Keratinocyte (primary cell): ENCODE results near the gene DENND4A. TPM values are rescaled to one million over a fixed set of nuclear protein-coding genes. Genes with fewer than 3 reads are reported as not detected.

Experiments used
- DNase-seq: peaks from one replicate; pipeline ENCODE4 v3.0.0-alpha.2; 2011; ENCODE audit warnings: low read depth, missing footprints, low spot score
- FAIRE-seq: peaks from 2 replicates; lab custom pipeline; 2011; peaks lifted over from hg19 to GRCh38; lab: Jason Lieb, UNC
- H2AFZ ChIP-seq: 2 replicates; pipeline ENCODE4 v1.6.0; 2012; ENCODE audit warnings: low read length, control low read depth, inconsistent platforms; ENCODE audit not compliant: control insufficient read depth
- H3K27ac ChIP-seq: 2 replicates; pipeline ENCODE4 v1.5.1; 2011; ENCODE audit warnings: low read length; ENCODE audit not compliant: control insufficient read depth, insufficient read depth
- H3K27me3 ChIP-seq: 3 replicates; pipeline ENCODE4 v1.6.0; 2011; ENCODE audit warnings: low read length; ENCODE audit not compliant: control insufficient read depth, insufficient read depth; ENCODE audit errors: extremely low read depth
- H3K36me3 ChIP-seq, 2 experiments: 2 replicates in 1 of 2; 3 replicates in 1 of 2; pipeline ENCODE4 v1.5.1; 2011; ENCODE audit warnings: low read length in 2 of 2, mild to moderate bottlenecking in 1 of 2; ENCODE audit not compliant: control insufficient read depth in 2 of 2, insufficient read depth in 2 of 2; ENCODE audit errors: extremely low read depth in 1 of 2
- H3K4me1 ChIP-seq: 3 replicates; pipeline ENCODE4 v1.5.1; 2011; ENCODE audit warnings: low read length; ENCODE audit not compliant: control insufficient read depth, insufficient read depth; ENCODE audit errors: extremely low read depth
- H3K4me2 ChIP-seq: 3 replicates; pipeline ENCODE4 v1.6.0; 2011; ENCODE audit warnings: low read depth, low read length; ENCODE audit not compliant: control insufficient read depth, insufficient read depth; ENCODE audit errors: extremely low read depth
- H3K4me3 ChIP-seq, 3 experiments: fragments of 200-600 bp in 1 of 3; sonication (generic) in 1 of 3; 2 replicates in 2 of 3; 3 replicates in 1 of 3; pipeline ENCODE4 v1.5.1; 2011 to 2016; ENCODE audit warnings: low read length in 3 of 3, mild to moderate bottlenecking in 3 of 3, control low read depth in 2 of 3, inconsistent platforms in 1 of 3, low read depth in 1 of 3, mixed read lengths in 1 of 3, mixed run types in 1 of 3, moderate library complexity in 1 of 3; ENCODE audit not compliant: control insufficient read depth in 2 of 3, insufficient read depth in 2 of 3; ENCODE audit errors: extremely low read depth in 1 of 3
- H3K79me2 ChIP-seq: 2 replicates; pipeline ENCODE4 v1.6.0; 2012; ENCODE audit warnings: low read length; ENCODE audit not compliant: control insufficient read depth, insufficient read depth
- H3K9ac ChIP-seq: 3 replicates; pipeline ENCODE4 v1.6.0; 2011; ENCODE audit warnings: low read length; ENCODE audit not compliant: control insufficient read depth, insufficient read depth; ENCODE audit errors: extremely low read depth
- H3K9me1 ChIP-seq: 3 replicates; pipeline ENCODE4 v1.6.0; 2011; ENCODE audit warnings: low read length; ENCODE audit not compliant: control insufficient read depth, insufficient read depth; ENCODE audit errors: extremely low read depth
- H3K9me3 ChIP-seq: 2 replicates; pipeline ENCODE4 v1.5.1; 2012; ENCODE audit warnings: low read depth, low read length; ENCODE audit not compliant: control insufficient read depth
- H4K20me1 ChIP-seq: 3 replicates; pipeline ENCODE4 v1.6.0; 2011; ENCODE audit warnings: low read length; ENCODE audit not compliant: control insufficient read depth, insufficient read depth; ENCODE audit errors: extremely low read depth
- EZH2 ChIP-seq: IDR thresholded peaks from one replicate; pipeline ENCODE4 v1.6.1; 2012; ENCODE audit warnings: inconsistent platforms, mild to moderate bottlenecking, low read length, moderate library complexity
- dilution Hi-C: fragments of 300-500 bp; cut with MboI; formaldehyde crosslinking; loops from one replicate; pipeline ENCODE4 v1.7.0; 2020; ENCODE audit warnings: low sequenced_read_pairs; ENCODE audit not compliant: extremely low pct_ligation_motif_present
- polyA plus RNA-seq, 5 experiments: library from polyadenylated mRNA; depleted of rRNA in 3 of 5; stranded (reverse) in 3 of 5; stranded (forward) in 1 of 5; unstranded in 1 of 5; fragments of >200 nt; gene quantifications; 1 replicate in 1 of 5; 2 replicates in 3 of 5; 3 replicates in 1 of 5; pipeline versions ENCODE4 v1.2.1 to v1.2.3, GENCODE V29; 2011 to 2012; ENCODE audit warnings: missing spikeins in 2 of 5, low read depth in 1 of 5, low replicate concordance in 1 of 5
- TF ChIP-seq, protein P1 (sequence below), 3 experiments: IDR thresholded peaks in 1 of 3; conservative IDR thresholded peaks in 1 of 3; optimal IDR thresholded peaks in 1 of 3; 2 replicates in 2 of 3; 3 replicates in 1 of 3; pipeline versions ENCODE3 to v1.5.1; 2011; ENCODE audit warnings: low read length in 3 of 3, mild to moderate bottlenecking in 3 of 3, moderate library complexity in 2 of 3, control low read depth in 1 of 3, inconsistent platforms in 1 of 3; ENCODE audit not compliant: insufficient read depth in 2 of 3; ENCODE audit errors: extremely low read depth in 1 of 3

Gene DENND4A
- polyA plus RNA-seq, 1 donor (not counting 4 experiments of a cell fraction or from before 2014, with no cell fraction given), result 10.0 TPM

DNA sequence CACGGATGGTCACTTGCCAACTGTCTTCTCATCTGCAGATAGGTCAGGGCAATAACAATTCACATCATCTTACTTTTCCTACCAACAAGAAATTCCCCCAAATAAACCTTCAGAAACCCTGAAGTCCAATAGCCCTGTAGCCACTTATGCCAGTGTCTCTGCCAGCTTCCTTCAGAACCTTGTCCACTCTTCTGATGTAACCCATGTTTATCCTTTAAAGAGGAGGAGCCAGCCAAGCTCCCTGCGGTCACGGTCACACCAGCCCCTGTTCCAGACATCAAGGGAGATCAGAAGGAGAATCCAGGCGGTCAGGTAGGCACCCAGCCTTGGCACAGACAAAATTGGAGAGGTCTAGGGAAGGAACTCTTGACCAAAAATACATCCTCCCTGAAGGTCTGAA, 146.7 kb downstream of the DENND4A start:
- Histone ChIP-seq H3K4me3 (no peak overlapping the region), H3K27ac (no peak overlapping the region), H3K79me2 (no peaks in the 10 kb centered on the region), H4K20me1 (no peaks in the 10 kb centered on the region), H2AFZ (no peak overlapping the region), H3K9ac (no peak overlapping the region), H3K9me3 (no peaks in the 10 kb centered on the region), H3K4me2 (no peak overlapping the region), H3K9me1 (peaks cover 2% of the 10 kb centered on the region), H3K36me3 (no peaks in the 10 kb centered on the region), H3K4me1 (peaks cover 14% of the 10 kb centered on the region), H3K27me3 (no peaks in the 10 kb centered on the region)
- DNase-seq (no peak), FAIRE-seq (no peak)
- TF ChIP-seq EZH2, result no peak
- dilution Hi-C loops, result no loop called here

DNA sequence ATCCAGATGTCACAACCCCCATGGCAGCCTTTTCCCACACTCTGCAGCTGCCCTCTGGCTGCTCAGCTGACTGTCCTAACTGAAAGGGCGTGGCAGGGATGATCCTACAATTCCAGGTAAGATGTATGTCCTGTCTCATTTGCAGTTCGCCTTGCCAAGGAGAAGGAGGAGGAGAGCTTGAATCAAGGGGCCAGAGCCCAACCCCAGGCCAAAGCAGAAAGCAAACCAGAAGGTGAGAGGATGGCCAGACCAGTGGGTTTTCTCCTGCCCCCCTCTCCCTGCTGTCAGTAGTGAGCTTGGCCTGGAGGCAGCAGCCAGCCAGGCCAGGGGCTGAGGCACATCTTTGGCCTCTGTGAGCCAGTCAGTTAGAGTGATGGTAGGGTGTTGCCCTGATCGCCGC, 147.8 kb downstream of the DENND4A start:
- no peak overlapping the region for H3K27ac ChIP-seq
- TF ChIP-seq EZH2, result no peak
- TF ChIP-seq, protein P1, sequence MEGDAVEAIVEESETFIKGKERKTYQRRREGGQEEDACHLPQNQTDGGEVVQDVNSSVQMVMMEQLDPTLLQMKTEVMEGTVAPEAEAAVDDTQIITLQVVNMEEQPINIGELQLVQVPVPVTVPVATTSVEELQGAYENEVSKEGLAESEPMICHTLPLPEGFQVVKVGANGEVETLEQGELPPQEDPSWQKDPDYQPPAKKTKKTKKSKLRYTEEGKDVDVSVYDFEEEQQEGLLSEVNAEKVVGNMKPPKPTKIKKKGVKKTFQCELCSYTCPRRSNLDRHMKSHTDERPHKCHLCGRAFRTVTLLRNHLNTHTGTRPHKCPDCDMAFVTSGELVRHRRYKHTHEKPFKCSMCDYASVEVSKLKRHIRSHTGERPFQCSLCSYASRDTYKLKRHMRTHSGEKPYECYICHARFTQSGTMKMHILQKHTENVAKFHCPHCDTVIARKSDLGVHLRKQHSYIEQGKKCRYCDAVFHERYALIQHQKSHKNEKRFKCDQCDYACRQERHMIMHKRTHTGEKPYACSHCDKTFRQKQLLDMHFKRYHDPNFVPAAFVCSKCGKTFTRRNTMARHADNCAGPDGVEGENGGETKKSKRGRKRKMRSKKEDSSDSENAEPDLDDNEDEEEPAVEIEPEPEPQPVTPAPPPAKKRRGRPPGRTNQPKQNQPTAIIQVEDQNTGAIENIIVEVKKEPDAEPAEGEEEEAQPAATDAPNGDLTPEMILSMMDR (optimal IDR thresholded peaks at IDR 0.05 in 1 of 3, IDR thresholded peaks at IDR 0.05 in 1 of 3, conservative IDR thresholded peaks at IDR 0.05 in 1 of 3; ENCODE audit: extremely low read depth in 1 of 3, insufficient read depth in 2 of 3, low read length in 3 of 3), result no peak
- dilution Hi-C loops, result no loop called here
- H3K4me3 ChIP-seq, result no peak overlapping the region
- H3K27me3 ChIP-seq, result no peaks in the 10 kb centered on the region
- peaks cover 14% of the 10 kb centered on the region for H3K4me1 ChIP-seq
- H3K4me2 ChIP-seq, result no peak overlapping the region
- H3K9me3 ChIP-seq, result no peaks in the 10 kb centered on the region
- FAIRE-seq, result no peak
- DNase-seq, result no peak
- H3K9ac ChIP-seq, result no peak overlapping the region
- no peak overlapping the region for H2AFZ ChIP-seq
- peaks cover 2% of the 10 kb centered on the region for H3K9me1 ChIP-seq
- H3K79me2 ChIP-seq, result no peaks in the 10 kb centered on the region
- no peaks in the 10 kb centered on the region for H4K20me1 ChIP-seq
- H3K36me3 ChIP-seq, result peaks cover 0 to 2% of the 10 kb centered on the region in 2 experiments

DNA sequence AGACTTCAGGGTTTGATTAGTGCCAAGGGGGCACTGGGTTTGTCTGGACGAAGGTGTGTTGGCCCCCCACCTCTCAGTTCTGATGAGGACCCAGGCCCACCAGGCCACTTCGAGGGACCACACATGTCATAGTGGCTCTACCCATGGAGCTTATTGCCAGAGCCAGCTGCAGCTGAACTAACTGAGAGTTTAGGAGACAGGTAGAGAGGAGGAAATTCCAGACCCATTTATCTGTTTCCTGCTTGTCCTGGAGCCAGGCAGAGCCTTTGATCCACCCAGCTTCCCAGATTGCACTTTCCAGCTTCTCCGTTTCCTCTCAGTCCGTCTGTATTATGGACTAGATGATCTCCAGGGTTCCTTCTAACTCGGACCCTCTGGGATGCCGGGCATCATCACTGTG, 149.5 kb downstream of the DENND4A start:
- DNase-seq (no peak), FAIRE-seq (peak; percentile 44)
- no peak overlapping the region for H3K9ac ChIP-seq
- no peaks in the 10 kb centered on the region for H3K79me2 ChIP-seq
- no peaks in the 10 kb centered on the region for H3K27me3 ChIP-seq
- peaks cover 14% of the 10 kb centered on the region for H3K4me1 ChIP-seq
- peak overlapping the region; percentile 27 for H3K4me2 ChIP-seq
- no peaks in the 10 kb centered on the region for H3K9me3 ChIP-seq
- dilution Hi-C loops, result no loop called here
- peaks cover 0 to 4% of the 10 kb centered on the region in 2 experiments for H3K36me3 ChIP-seq
- peaks cover 2% of the 10 kb centered on the region for H3K9me1 ChIP-seq
- peak overlapping the region; percentile 6 for H2AFZ ChIP-seq
- no peak overlapping the region for H3K27ac ChIP-seq
- TF ChIP-seq, protein P1 (optimal IDR thresholded peaks at IDR 0.05 in 1 of 3, IDR thresholded peaks at IDR 0.05 in 1 of 3, conservative IDR thresholded peaks at IDR 0.05 in 1 of 3; ENCODE audit: extremely low read depth in 1 of 3, insufficient read depth in 2 of 3, low read length in 3 of 3), result no peak
- no peak for TF ChIP-seq EZH2
- no peak overlapping the region for H3K4me3 ChIP-seq
- H4K20me1 ChIP-seq, result no peaks in the 10 kb centered on the region
